Measurements from ENCODE around the gene CAPNS1.
A peak's percentile ranks its signal among the peaks of the same experiment; 100 is the strongest.

The CAPNS1 gene

GRCh38 chr19:36116344-36116637 is 23.6 kb upstream of the CAPNS1 start:
- H3K9me3 ChIP-seq (replicated peaks; ENCODE audit: insufficient read depth, low read length), result no peaks in the 10 kb centered on the region

GRCh38 chr19:36120092-36120983 is 19.5 kb upstream of the CAPNS1 start:
- TF ChIP-seq EZH2phosphoT487 (IDR thresholded peaks at IDR 0.05; ENCODE audit: low read length) (no peak), CTCF (IDR thresholded peaks at IDR 0.05; ENCODE audit: low read length) (no peak), EZH2 (optimal IDR thresholded peaks at IDR 0.05; ENCODE audit: low read depth, low read length) (no peak)
- Histone ChIP-seq H2AFZ (ENCODE audit: low read length) (no peak overlapping the region), H3K4me1 (ENCODE audit: low read length) (peaks cover 5% of the 10 kb centered on the region; the same call in 1 of the 2 replicates), H3K9me2 (replicated peaks; ENCODE audit: insufficient read depth, low read length) (no peaks in the 10 kb centered on the region), H3K4me2 (ENCODE audit: low read depth, low read length) (no peak overlapping the region), H3K79me2 (ENCODE audit: low read length) (peaks cover 9% of the 10 kb centered on the region), H3K36me3 (replicated peaks; ENCODE audit: insufficient read depth, low read length) (no peaks in the 10 kb centered on the region), H3K9me3 (replicated peaks; ENCODE audit: insufficient read depth, low read length) (no peaks in the 10 kb centered on the region), H3K9ac (ENCODE audit: low read length) (no peak overlapping the region), H3K27ac (ENCODE audit: low read length) (no peak overlapping the region), H4K20me1 (ENCODE audit: insufficient read depth, low read length) (no peaks in the 10 kb centered on the region), H3F3A (ENCODE audit: insufficient read depth, low read length) (no peaks in the 10 kb centered on the region), H3K27me3 (replicated peaks; ENCODE audit: insufficient read depth, low read length) (no peaks in the 10 kb centered on the region), H3K4me3 (ENCODE audit: low read length) (no peak overlapping the region)
- DNase-seq, result no peak

More at GRCh38 chr19:36116344-36116637, 23.6 kb upstream of the CAPNS1 start:
- Histone ChIP-seq H3K27me3 (replicated peaks; ENCODE audit: insufficient read depth, low read length) (no peaks in the 10 kb centered on the region), H4K20me1 (ENCODE audit: insufficient read depth, low read length) (no peaks in the 10 kb centered on the region), H3K27ac (ENCODE audit: low read length) (no peak overlapping the region), H3K4me3 (ENCODE audit: low read length) (peak overlapping the region; percentile 94), H3K9ac (ENCODE audit: low read length) (peak overlapping the region; percentile 83; the same call in 1 of the 2 replicates), H3K36me3 (replicated peaks; ENCODE audit: insufficient read depth, low read length) (no peaks in the 10 kb centered on the region), H3K79me2 (ENCODE audit: low read length) (peaks cover 23% of the 10 kb centered on the region), H2AFZ (ENCODE audit: low read length) (no peak overlapping the region), H3K4me1 (ENCODE audit: low read length) (peaks cover 10% of the 10 kb centered on the region; the same call in 1 of the 2 replicates), H3K9me2 (replicated peaks; ENCODE audit: insufficient read depth, low read length) (no peaks in the 10 kb centered on the region), H3K4me2 (ENCODE audit: low read depth, low read length) (peak overlapping the region; percentile 73), H3F3A (ENCODE audit: insufficient read depth, low read length) (no peaks in the 10 kb centered on the region)
- TF ChIP-seq EZH2 (optimal IDR thresholded peaks at IDR 0.05; ENCODE audit: low read depth, low read length), result no peak
- no peak for TF ChIP-seq CTCF (IDR thresholded peaks at IDR 0.05; ENCODE audit: low read length)
- no peak for TF ChIP-seq EZH2phosphoT487 (IDR thresholded peaks at IDR 0.05; ENCODE audit: low read length)
- DNase-seq, result no peak

- no peaks in the 10 kb centered on the region for H3K9me3 ChIP-seq (replicated peaks; ENCODE audit: insufficient read depth, low read length)
- H3K4me3 ChIP-seq (ENCODE audit: low read length), result no peak overlapping the region
- H2AFZ ChIP-seq (ENCODE audit: low read length), result no peak overlapping the region
- H3K9ac ChIP-seq (ENCODE audit: low read length), result no peak overlapping the region
- TF ChIP-seq EZH2 (optimal IDR thresholded peaks at IDR 0.05; ENCODE audit: low read depth, low read length) (no peak), CTCF (IDR thresholded peaks at IDR 0.05; ENCODE audit: low read length) (no peak), EZH2phosphoT487 (IDR thresholded peaks at IDR 0.05; ENCODE audit: low read length) (no peak)
- peaks cover 7% of the 10 kb centered on the region for H3K79me2 ChIP-seq (ENCODE audit: low read length)
- H3K27ac ChIP-seq (ENCODE audit: low read length), result no peak overlapping the region
- H3F3A ChIP-seq (ENCODE audit: insufficient read depth, low read length), result no peaks in the 10 kb centered on the region
- no peak for DNase-seq
- no peaks in the 10 kb centered on the region for H4K20me1 ChIP-seq (ENCODE audit: insufficient read depth, low read length)
- peaks cover 4% of the 10 kb centered on the region; the same call in 1 of the 2 replicates for H3K4me1 ChIP-seq (ENCODE audit: low read length)
- no peak overlapping the region for H3K4me2 ChIP-seq (ENCODE audit: low read depth, low read length)
- no peaks in the 10 kb centered on the region for H3K36me3 ChIP-seq (replicated peaks; ENCODE audit: insufficient read depth, low read length)
- no peaks in the 10 kb centered on the region for H3K9me2 ChIP-seq (replicated peaks; ENCODE audit: insufficient read depth, low read length)
- no peaks in the 10 kb centered on the region for H3K27me3 ChIP-seq (replicated peaks; ENCODE audit: insufficient read depth, low read length)
Measured at GRCh38 chr19:36120984-36121358, 18.9 kb upstream of the CAPNS1 start.
